Stimulated activated naive CD8-positive, alpha-beta T cell treated with anti-CD3 and anti-CD28 coated beads, Interleukin-15, Interleukin-2, amounts not matched to agents 100 U/mL and 50 U/mL, for 24 hours (primary cell): ENCODE results near the gene RBMS1.
"Not testable (repeated sequence)": the region's sequence is repeated elsewhere in the genome, so short reads cannot be mapped to it uniquely, and the experiment has no call there.

Source experiments
- ATAC-seq: fragments of 150-1000 bp; cut with Tn5 transposase; one replicate; pipeline ENCODE4 v1.10.0; 2021
- DNase-seq: peaks from one replicate; pipeline ENCODE4 v3.0.0; 2021

Gene RBMS1

GRCh38 chr2:160469621-160470204, 23.9 kb downstream of the RBMS1 start:
- ATAC-seq: no peak
- no peak for DNase-seq

- no peak for DNase-seq
- no peak for ATAC-seq
Observed at GRCh38 chr2:160469164-160469563, 24.4 kb downstream of the RBMS1 start.

- ATAC-seq: no peak
- no peak for DNase-seq
Observed at GRCh38 chr2:160467086-160467485, 26.5 kb downstream of the RBMS1 start.

GRCh38 chr2:160465406-160465805, 28.2 kb downstream of the RBMS1 start:
- ATAC-seq: peak; percentile 85

GRCh38 chr2:160465002-160465401, 28.6 kb downstream of the RBMS1 start:
- ATAC-seq (no peak), DNase-seq (no peak)

More at GRCh38 chr2:160465406-160465805, 28.2 kb downstream of the RBMS1 start:
- DNase-seq: no peak

DNA sequence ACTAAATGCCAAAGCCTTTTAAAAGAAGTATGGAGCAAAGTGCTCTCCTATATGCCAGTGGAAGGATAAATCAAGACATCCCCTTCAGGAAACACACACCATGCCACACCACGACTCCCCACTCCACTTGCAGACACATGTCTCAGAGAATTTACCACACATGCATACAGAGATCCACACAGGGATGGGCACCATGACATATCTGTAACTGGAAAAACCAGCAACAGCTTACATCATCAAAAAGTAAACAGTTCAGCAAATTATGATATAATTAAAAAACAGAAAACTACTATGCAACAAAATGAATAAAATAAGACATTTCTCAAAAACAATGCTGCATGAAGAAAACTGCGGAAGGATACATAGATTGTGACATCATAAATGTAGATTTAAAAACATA, 29.6 kb downstream of the RBMS1 start:
- DNase-seq (no peak), ATAC-seq (no peak)

GRCh38 chr2:160463245-160463644, 30.4 kb downstream of the RBMS1 start:
- DNase-seq (no peak), ATAC-seq (no peak)

GRCh38 chr2:160460333-160460731, 33.3 kb downstream of the RBMS1 start:
- ATAC-seq (no peak), DNase-seq (no peak)

DNA sequence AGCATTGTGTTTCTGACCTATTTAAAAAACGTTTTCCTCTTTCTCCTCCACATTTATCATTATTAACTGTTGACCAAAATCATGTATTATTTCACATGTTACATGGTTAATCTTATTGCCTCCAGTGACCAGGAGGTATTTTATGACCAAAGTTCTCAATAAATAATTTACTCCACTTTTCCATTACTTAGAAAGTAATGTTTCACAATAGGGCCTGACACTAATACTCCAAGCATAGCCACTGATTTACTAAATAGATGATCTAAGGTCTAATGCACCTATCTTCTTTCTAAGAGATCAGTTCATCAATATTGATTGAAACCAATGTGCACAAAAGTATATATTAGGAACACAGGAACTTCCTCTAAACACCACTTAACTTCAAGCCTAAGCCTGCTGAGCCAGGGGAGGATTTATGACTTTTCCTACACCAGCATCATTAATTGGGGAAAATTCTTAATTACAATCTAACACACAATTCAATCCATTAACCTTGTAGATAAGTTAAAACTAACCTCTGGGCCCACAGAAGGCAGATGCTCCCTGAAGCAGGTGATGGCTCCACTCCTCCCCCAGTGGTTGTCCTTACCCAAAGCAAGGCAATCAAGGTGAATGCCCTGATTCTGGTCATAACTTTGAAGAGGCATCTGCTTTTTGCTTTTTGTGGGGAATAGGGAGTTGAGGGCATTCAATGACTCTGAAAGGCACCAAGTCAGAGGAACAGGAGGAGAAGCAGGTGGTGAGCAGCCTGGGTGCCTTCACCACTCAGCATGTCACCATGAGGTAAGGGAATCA, 33.9 kb downstream of the RBMS1 start:
- no peak for ATAC-seq
- no peak for DNase-seq

GRCh38 chr2:160458718-160459453, 34.7 kb downstream of the RBMS1 start:
- ATAC-seq: no peak

GRCh38 chr2:160457588-160457987, 36.0 kb downstream of the RBMS1 start:
- DNase-seq (no peak), ATAC-seq (no peak)

More at GRCh38 chr2:160458718-160459453, 34.7 kb downstream of the RBMS1 start:
- no peak for DNase-seq

GRCh38 chr2:160454070-160454797, 39.4 kb downstream of the RBMS1 start:
- ATAC-seq (no peak), DNase-seq (no peak)

GRCh38 chr2:160453111-160453820, 40.3 kb downstream of the RBMS1 start:
- no peak for ATAC-seq
- no peak for DNase-seq

DNA sequence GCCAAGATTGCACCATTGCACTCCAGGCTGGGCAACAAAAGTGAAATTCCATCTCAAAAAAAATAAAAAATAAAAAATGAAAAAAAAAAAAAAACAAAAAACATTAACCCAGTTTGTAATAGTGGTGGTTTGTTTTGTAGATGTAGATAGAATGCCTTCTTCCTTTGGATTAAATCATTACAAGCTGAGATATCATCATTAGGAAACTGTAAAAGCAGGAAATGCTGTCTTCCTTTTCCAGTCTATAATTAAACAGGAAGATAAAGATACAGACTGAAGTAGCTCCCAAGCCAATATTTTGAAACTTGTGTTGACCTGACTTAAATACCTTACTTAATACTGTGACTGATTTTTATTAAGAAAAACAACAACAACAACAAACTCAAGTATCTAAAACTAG, 43.1 kb downstream of the RBMS1 start:
- ATAC-seq: no peak
- no peak for DNase-seq

DNA sequence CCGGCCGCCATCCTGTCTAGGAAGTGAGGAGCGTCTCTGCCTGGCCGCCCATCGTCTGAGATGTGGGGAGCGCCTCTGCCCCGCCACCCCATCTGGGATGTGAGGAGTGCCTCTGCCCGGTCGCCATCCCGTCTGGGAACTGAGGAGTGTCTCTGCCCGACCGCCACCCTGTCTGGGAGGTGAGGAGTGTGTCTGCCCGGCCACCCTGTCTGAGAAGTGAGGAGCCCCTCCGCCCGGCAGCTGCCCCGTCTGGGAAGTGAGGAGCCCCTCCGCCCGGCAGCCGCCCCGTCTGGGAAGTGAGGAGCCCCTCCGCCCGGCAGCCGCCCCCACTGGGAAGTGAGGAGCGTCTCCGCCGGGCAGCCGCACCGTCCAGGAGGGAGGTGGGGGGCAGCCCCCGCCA, 44.8 kb downstream of the RBMS1 start:
- DNase-seq, ATAC-seq: not testable (repeated sequence)

GRCh38 chr2:160445673-160446072, 47.9 kb downstream of the RBMS1 start:
- DNase-seq (no peak), ATAC-seq (no peak)

- ATAC-seq (no peak), DNase-seq (no peak)
Observed at GRCh38 chr2:160442603-160443002, 51.0 kb downstream of the RBMS1 start.

- no peak for DNase-seq
- ATAC-seq: no peak
Observed at GRCh38 chr2:160440888-160441287, 52.7 kb downstream of the RBMS1 start.

DNA sequence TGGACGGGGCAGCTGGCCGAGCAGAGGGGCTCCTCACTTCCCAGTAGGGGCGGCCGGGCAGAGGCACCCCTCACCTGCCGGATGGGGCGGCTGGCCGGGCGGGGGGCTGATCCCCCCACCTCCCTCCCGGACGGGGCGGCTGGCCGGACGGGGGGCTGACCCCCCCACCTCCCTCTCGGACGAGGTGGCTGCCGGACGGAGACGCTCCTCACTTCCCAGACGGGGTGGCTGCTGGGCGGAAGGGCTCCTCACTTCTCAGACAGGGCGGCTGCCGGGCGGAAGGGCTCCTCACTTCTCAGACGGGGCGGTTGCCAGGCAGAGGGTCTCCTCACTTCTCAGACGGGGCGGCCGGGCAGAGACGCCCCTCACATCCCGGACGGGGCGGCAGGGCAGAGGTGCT, 54.6 kb downstream of the RBMS1 start:
- DNase-seq, ATAC-seq: not testable (repeated sequence)

DNA sequence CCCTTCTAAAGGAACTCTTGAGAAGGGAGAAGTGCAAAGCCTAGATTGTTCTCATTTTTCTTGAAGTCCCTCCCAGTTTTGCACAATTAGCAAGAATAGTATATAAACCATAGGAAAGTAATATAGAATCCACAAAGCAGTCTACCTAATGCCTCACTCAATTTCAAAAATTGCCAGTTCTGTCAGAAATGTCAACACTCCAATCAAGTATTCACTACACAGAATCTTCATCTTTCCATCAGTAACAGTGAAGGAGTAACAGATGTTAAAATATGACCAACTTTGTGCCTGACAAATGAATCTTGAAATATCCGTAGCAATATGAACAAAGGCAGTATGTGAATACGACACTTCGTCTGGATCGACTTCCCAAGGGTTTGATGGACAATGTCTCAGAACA, 56.3 kb downstream of the RBMS1 start:
- DNase-seq (no peak), ATAC-seq (no peak)

- ATAC-seq: no peak
- DNase-seq: no peak
Observed at GRCh38 chr2:160434254-160434948, 59.2 kb downstream of the RBMS1 start.
